Measurements from ENCODE around the gene P2RX7. TPM values are rescaled to one million over a fixed set of nuclear protein-coding genes. Genes with fewer than 3 reads are reported as not detected.
A peak's percentile ranks its signal among the peaks of the same experiment; 100 is the strongest.

Gene P2RX7
- total RNA-seq, 1 experiment from 2014 or later = 1.6 TPM

- no peaks in the 10 kb centered on the region for H3K79me2 ChIP-seq (ENCODE audit: low read length)
- TF ChIP-seq EZH2phosphoT487 (IDR thresholded peaks at IDR 0.05; ENCODE audit: borderline replicate concordance, low read length) = no peak
- TF ChIP-seq CTCF (conservative IDR thresholded peaks at IDR 0.05; ENCODE audit: low read depth, low read length) = no peak
- no peak for TF ChIP-seq EZH2 (IDR thresholded peaks at IDR 0.05; ENCODE audit: low read length, unreplicated experiment)
- ATAC-seq = peak; percentile 99
- H3K27me3 ChIP-seq (ENCODE audit: low read length) = no peaks in the 10 kb centered on the region
- no peaks in the 10 kb centered on the region for H3F3A ChIP-seq (ENCODE audit: low read length, unreplicated experiment)
- CTCF ChIA-PET = interaction anchor here (0.6 kb wide), 1 partner anchor 120 kb away, joined by 3 read pairs; no protein-coding TSS in a partner anchor
- no peaks in the 10 kb centered on the region for H3K9me3 ChIP-seq (ENCODE audit: low read length)
- BruUV-seq (replicated peaks) = no TSS peak
- peak overlapping the region; percentile 36 for H3K4me2 ChIP-seq (ENCODE audit: low read length)
- no peaks in the 10 kb centered on the region for H3K36me3 ChIP-seq (ENCODE audit: low read depth, low read length)
- POLR2A ChIA-PET (ENCODE audit: unreplicated experiment) = interaction anchor here (0.5 to 0.6 kb wide), 2 partner anchors 85 to 1713 kb away, joined by 4 to 17 read pairs; no protein-coding TSS in a partner anchor
- no peaks in the 10 kb centered on the region; the same call in 1 of the 2 replicates for H3K9me2 ChIP-seq (replicated peaks; ENCODE audit: low read length)
- DNase-seq = peak; percentile 99
- H2AFZ ChIP-seq (ENCODE audit: low read length) = peak overlapping the region; percentile 66
- no peak overlapping the region for H3K4me3 ChIP-seq (ENCODE audit: low read length)
- H3K4me1 ChIP-seq (ENCODE audit: insufficient read depth, low read length) = peaks cover 18% of the 10 kb centered on the region
- H3K9ac ChIP-seq (ENCODE audit: low read length) = peak overlapping the region; percentile 40; the same call in 1 of the 2 replicates
- H4K20me1 ChIP-seq (ENCODE audit: low read length) = no peaks in the 10 kb centered on the region
- H3K27ac ChIP-seq (ENCODE audit: low read length) = peak overlapping the region; percentile 77
- intact Hi-C loops (cut with micrococcal nuclease) = loop anchor here (2.0 kb wide), 1 partner anchor 90 kb away; no protein-coding TSS in a partner anchor
Observed at GRCh38 chr12:121124402-121125109, 8.1 kb upstream of the P2RX7 start.

- no peaks in the 10 kb centered on the region for H3K27me3 ChIP-seq (ENCODE audit: low read length)
- ChIA-PET POLR2A (ENCODE audit: unreplicated experiment) (no interaction called here), CTCF (no interaction called here)
- H3K4me1 ChIP-seq (ENCODE audit: insufficient read depth, low read length) = peaks cover 20% of the 10 kb centered on the region
- no peak overlapping the region for H2AFZ ChIP-seq (ENCODE audit: low read length)
- H3K27ac ChIP-seq (ENCODE audit: low read length) = no peak overlapping the region
- no peaks in the 10 kb centered on the region for H4K20me1 ChIP-seq (ENCODE audit: low read length)
- BruUV-seq (replicated peaks) = no TSS peak
- intact Hi-C loops (cut with micrococcal nuclease) = no loop called here
- TF ChIP-seq EZH2 (IDR thresholded peaks at IDR 0.05; ENCODE audit: low read length, unreplicated experiment) (no peak), CTCF (conservative IDR thresholded peaks at IDR 0.05; ENCODE audit: low read depth, low read length) (no peak), EZH2phosphoT487 (IDR thresholded peaks at IDR 0.05; ENCODE audit: borderline replicate concordance, low read length) (no peak)
- no peak overlapping the region for H3K4me3 ChIP-seq (ENCODE audit: low read length)
- DNase-seq (no peak), ATAC-seq (no peak)
- no peaks in the 10 kb centered on the region; the same call in 1 of the 2 replicates for H3K9me2 ChIP-seq (replicated peaks; ENCODE audit: low read length)
- no peaks in the 10 kb centered on the region for H3K36me3 ChIP-seq (ENCODE audit: low read depth, low read length)
- no peaks in the 10 kb centered on the region for H3K9me3 ChIP-seq (ENCODE audit: low read length)
- no peak overlapping the region for H3K9ac ChIP-seq (ENCODE audit: low read length)
- no peaks in the 10 kb centered on the region for H3F3A ChIP-seq (ENCODE audit: low read length, unreplicated experiment)
- H3K4me2 ChIP-seq (ENCODE audit: low read length) = no peak overlapping the region
- no peaks in the 10 kb centered on the region for H3K79me2 ChIP-seq (ENCODE audit: low read length)
Observed at GRCh38 chr12:121127501-121127900, 5.2 kb upstream of the P2RX7 start.

All from PC-3 (cell line).